ENCODE results near the gene HUS1B.
"Not testable (repeated sequence)": the region's sequence is repeated elsewhere in the genome, so short reads cannot be mapped to it uniquely, and the experiment has no call there.

Gene HUS1B

GRCh38 chr6:656460-657252 is at the start of gene HUS1B:
Gene HUS1B, minus strand, starts transcription at chr6:657100. Its CDS starts 156 bp downstream, at chr6:656944.
- DNase-seq (ENCODE audit: low read depth in 2 of 2, low spot score in 1 of 2): no peak

- no peak for DNase-seq (ENCODE audit: low read depth in 2 of 2, low spot score in 1 of 2)
Observed at GRCh38 chr6:706146-706545, 49.2 kb upstream of the HUS1B start.

GRCh38 chr6:705047-705446 is 48.1 kb upstream of the HUS1B start:
- no peak for DNase-seq (ENCODE audit: low read depth in 2 of 2, low spot score in 1 of 2)

GRCh38 chr6:704046-704445 is 47.1 kb upstream of the HUS1B start:
- DNase-seq (ENCODE audit: low read depth in 2 of 2, low spot score in 1 of 2): no peak

GRCh38 chr6:703552-703951 is 46.7 kb upstream of the HUS1B start:
- DNase-seq (ENCODE audit: low read depth in 2 of 2, low spot score in 1 of 2): no peak

- DNase-seq (ENCODE audit: low read depth in 2 of 2, low spot score in 1 of 2): no peak
Observed at GRCh38 chr6:701700-702479, 45.0 kb upstream of the HUS1B start.

- no peak for DNase-seq (ENCODE audit: low read depth in 2 of 2, low spot score in 1 of 2)
Observed at GRCh38 chr6:701215-701614, 44.3 kb upstream of the HUS1B start.

GRCh38 chr6:700490-700889 is 43.6 kb upstream of the HUS1B start:
- DNase-seq (ENCODE audit: low read depth in 2 of 2, low spot score in 1 of 2): no peak

GRCh38 chr6:699319-699718 is 42.4 kb upstream of the HUS1B start:
- DNase-seq (ENCODE audit: low read depth in 2 of 2, low spot score in 1 of 2): no peak

GRCh38 chr6:694431-695126 is 37.7 kb upstream of the HUS1B start:
- DNase-seq (ENCODE audit: low read depth in 2 of 2, low spot score in 1 of 2): not testable (repeated sequence)

GRCh38 chr6:693723-694009 is 36.8 kb upstream of the HUS1B start:
- no peak for DNase-seq (ENCODE audit: low read depth in 2 of 2, low spot score in 1 of 2)

- peak; percentile 58 to 60 for DNase-seq (ENCODE audit: low read depth in 2 of 2, low spot score in 1 of 2)
Observed at GRCh38 chr6:692858-693722, 36.2 kb upstream of the HUS1B start, which contains the start of gene EXOC2. Gene EXOC2, minus strand, starts transcription at chr6:693139. Its CDS starts 55,321 bp downstream, at chr6:637818.

- peak; percentile 47 to 51 for DNase-seq (ENCODE audit: low read depth in 2 of 2, low spot score in 1 of 2)
Observed at GRCh38 chr6:692356-692851, 35.5 kb upstream of the HUS1B start.

GRCh38 chr6:689223-689622 is 32.3 kb upstream of the HUS1B start:
- no peak for DNase-seq (ENCODE audit: low read depth in 2 of 2, low spot score in 1 of 2)

- DNase-seq (ENCODE audit: low read depth in 2 of 2, low spot score in 1 of 2): no peak
Observed at GRCh38 chr6:686497-686896, 29.6 kb upstream of the HUS1B start.

- no peak for DNase-seq (ENCODE audit: low read depth in 2 of 2, low spot score in 1 of 2)
Observed at GRCh38 chr6:684831-685636, 28.1 kb upstream of the HUS1B start.

GRCh38 chr6:683742-684440 is 27.0 kb upstream of the HUS1B start:
- no peak for DNase-seq (ENCODE audit: low read depth in 2 of 2, low spot score in 1 of 2)

GRCh38 chr6:680666-681340 is 23.9 kb upstream of the HUS1B start:
- no peak for DNase-seq (ENCODE audit: low read depth in 2 of 2, low spot score in 1 of 2)

- no peak for DNase-seq (ENCODE audit: low read depth in 2 of 2, low spot score in 1 of 2)
Observed at GRCh38 chr6:680251-680650, 23.4 kb upstream of the HUS1B start.
